HepG2 (cell line): ENCODE measurements around the gene SRXN1. TPM values are rescaled to one million over a fixed set of nuclear protein-coding genes. Genes with fewer than 3 reads are reported as not detected.

ENCODE experiments used
- E2F1 ChIP-seq: sonication (generic); formaldehyde crosslinking; IDR thresholded peaks from 2 replicates; pipeline ENCODE4 v1.5.0; 2020; ENCODE audit warnings: missing genetic modification reagents
- SIX4 ChIP-seq: sonication (generic); formaldehyde crosslinking; IDR thresholded peaks from 2 replicates; pipeline ENCODE4 v1.4.0; 2020; ENCODE audit warnings: missing genetic modification reagents
- ZBTB4 ChIP-seq: sonication (generic); formaldehyde crosslinking; IDR thresholded peaks from 2 replicates; pipeline ENCODE4 v1.4.0; 2020; ENCODE audit warnings: missing genetic modification reagents, mild to moderate bottlenecking, borderline replicate concordance
- ZNF281 ChIP-seq: sonication (generic); formaldehyde crosslinking; IDR thresholded peaks from 2 replicates; pipeline ENCODE4 v1.4.0; 2020; ENCODE audit warnings: missing genetic modification reagents, borderline replicate concordance
- ZNF431 ChIP-seq: sonication (generic); formaldehyde crosslinking; IDR thresholded peaks from 2 replicates; pipeline ENCODE4 v1.9.0; 2022; ENCODE audit warnings: missing genetic modification reagents, low read depth, mild to moderate bottlenecking, borderline replicate concordance
- polyA plus RNA-seq, 8 experiments: library from polyadenylated mRNA; depleted of rRNA in 3 of 8; stranded (reverse) in 7 of 8; unstranded in 1 of 8; fragments of >200 nt; fragmentation: Illumina TruSeq in 4 of 8; extraction: Trizol in 4 of 8; gene quantifications; 2 replicates each; pipeline versions ENCODE4 v1.2.1 to v1.2.3, GENCODE V29; 2011 to 2016; ENCODE audit warnings: low read depth in 4 of 8, missing spikeins in 1 of 8, mixed read lengths in 1 of 8; ENCODE audit not compliant: insufficient read depth in 1 of 8
- total RNA-seq, 5 experiments: library from RNA; depleted of rRNA; stranded (reverse); fragments of >200 nt; fragmentation: Illumina TruSeq; extraction: Trizol; gene quantifications; 2 replicates each; pipeline ENCODE4 v1.2.3, GENCODE V29; 2016; ENCODE audit warnings: low read depth in 1 of 5

SRXN1 gene
- total and polyA plus RNA-seq, 2 of the 13 experiments (the other 11 are each of a cell fraction or from before 2014, with no cell fraction given) = 29.9 to 87.7 TPM

GRCh38 chr20:617934-618690 is 34.9 kb downstream of the SRXN1 start (continued):
- no peak for TF ChIP-seq ZBTB4 (CRISPR knock-in tag)
- TF ChIP-seq ZNF281 (CRISPR knock-in tag) = no peak
- TF ChIP-seq ZNF431 (CRISPR knock-in tag) = no peak
- TF ChIP-seq SIX4 = no peak
- no peak for TF ChIP-seq E2F1
